ENCODE data around the gene RIOX2.

DNA sequence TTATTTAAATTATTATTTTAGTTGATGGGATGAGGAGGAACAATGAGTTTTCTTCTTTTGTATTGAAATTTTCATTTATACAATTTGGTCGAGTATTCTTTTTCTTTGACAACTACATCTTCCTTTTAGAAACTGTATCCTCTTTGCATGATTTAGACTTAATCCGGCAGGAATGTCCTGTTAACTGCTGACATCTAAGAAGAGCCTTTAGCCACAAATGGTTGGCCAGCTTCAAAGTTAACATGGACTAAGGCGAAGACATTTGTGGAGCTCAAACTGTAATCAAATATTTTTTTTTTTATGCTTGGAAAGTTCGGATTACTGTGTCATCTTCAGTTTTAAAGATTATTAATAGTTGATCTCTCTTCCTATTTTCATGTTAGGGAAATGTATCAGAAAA lies 43.2 kb downstream of the RIOX2 start:
- TF ChIP-seq, protein P1, sequence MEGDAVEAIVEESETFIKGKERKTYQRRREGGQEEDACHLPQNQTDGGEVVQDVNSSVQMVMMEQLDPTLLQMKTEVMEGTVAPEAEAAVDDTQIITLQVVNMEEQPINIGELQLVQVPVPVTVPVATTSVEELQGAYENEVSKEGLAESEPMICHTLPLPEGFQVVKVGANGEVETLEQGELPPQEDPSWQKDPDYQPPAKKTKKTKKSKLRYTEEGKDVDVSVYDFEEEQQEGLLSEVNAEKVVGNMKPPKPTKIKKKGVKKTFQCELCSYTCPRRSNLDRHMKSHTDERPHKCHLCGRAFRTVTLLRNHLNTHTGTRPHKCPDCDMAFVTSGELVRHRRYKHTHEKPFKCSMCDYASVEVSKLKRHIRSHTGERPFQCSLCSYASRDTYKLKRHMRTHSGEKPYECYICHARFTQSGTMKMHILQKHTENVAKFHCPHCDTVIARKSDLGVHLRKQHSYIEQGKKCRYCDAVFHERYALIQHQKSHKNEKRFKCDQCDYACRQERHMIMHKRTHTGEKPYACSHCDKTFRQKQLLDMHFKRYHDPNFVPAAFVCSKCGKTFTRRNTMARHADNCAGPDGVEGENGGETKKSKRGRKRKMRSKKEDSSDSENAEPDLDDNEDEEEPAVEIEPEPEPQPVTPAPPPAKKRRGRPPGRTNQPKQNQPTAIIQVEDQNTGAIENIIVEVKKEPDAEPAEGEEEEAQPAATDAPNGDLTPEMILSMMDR (IDR thresholded peaks at IDR 0.05; ENCODE audit: low read length) = no peak
- TF ChIP-seq EZH2 (IDR thresholded peaks at IDR 0.05; ENCODE audit: borderline replicate concordance, low read length) = no peak

All from OCI-LY1 (cell line).